ENCODE results near the gene LYG1. TPM values are rescaled to one million over a fixed set of nuclear protein-coding genes. Genes with fewer than 3 reads are reported as not detected.

Gene LYG1
- total and polyA plus RNA-seq, 2 of the 13 experiments (the other 11 are each of a cell fraction or from before 2014, with no cell fraction given), result 1.00 to 2.9 TPM

- TF ChIP-seq, protein P1, sequence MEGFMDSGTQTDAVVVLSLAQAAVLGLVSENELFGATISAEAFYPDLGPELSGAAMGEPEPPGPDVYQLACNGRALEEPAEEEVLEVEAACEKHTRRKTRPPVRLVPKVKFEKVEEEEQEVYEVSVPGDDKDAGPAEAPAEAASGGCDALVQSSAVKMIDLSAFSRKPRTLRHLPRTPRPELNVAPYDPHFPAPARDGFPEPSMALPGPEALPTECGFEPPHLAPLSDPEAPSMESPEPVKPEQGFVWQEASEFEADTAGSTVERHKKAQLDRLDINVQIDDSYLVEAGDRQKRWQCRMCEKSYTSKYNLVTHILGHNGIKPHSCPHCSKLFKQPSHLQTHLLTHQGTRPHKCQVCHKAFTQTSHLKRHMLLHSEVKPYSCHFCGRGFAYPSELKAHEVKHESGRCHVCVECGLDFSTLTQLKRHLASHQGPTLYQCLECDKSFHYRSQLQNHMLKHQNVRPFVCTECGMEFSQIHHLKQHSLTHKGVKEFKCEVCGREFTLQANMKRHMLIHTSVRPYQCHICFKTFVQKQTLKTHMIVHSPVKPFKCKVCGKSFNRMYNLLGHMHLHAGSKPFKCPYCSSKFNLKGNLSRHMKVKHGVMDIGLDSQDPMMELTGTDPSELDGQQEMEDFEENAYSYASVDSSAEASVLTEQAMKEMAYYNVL (CRISPR knock-in tag; IDR thresholded peaks at IDR 0.05; ENCODE audit: borderline replicate concordance), result peak; percentile 89
- TF ChIP-seq ZFP82 (CRISPR knock-in tag; IDR thresholded peaks at IDR 0.05; ENCODE audit: borderline replicate concordance) (no peak), ATF5 (CRISPR knock-in tag; IDR thresholded peaks at IDR 0.05; ENCODE audit: low read depth) (peak; percentile 97), NRL (CRISPR knock-in tag; IDR thresholded peaks at IDR 0.05; ENCODE audit: borderline replicate concordance) (peak; percentile 98), WIZ (CRISPR knock-in tag; IDR thresholded peaks at IDR 0.05) (no peak), PAF1 (CRISPR knock-in tag; IDR thresholded peaks at IDR 0.05) (no peak), ZNF484 (CRISPR knock-in tag; IDR thresholded peaks at IDR 0.05; ENCODE audit: borderline replicate concordance, low read depth) (no peak), PHF8 (CRISPR knock-in tag; IDR thresholded peaks at IDR 0.05) (peak; percentile 89), ZNF644 (CRISPR knock-in tag; IDR thresholded peaks at IDR 0.05; ENCODE audit: low read depth) (peak; percentile 51; the same call in 1 of the 2 replicates), TBX2 (CRISPR knock-in tag; IDR thresholded peaks at IDR 0.05; ENCODE audit: borderline replicate concordance) (peak; percentile 93), ZBTB4 (CRISPR knock-in tag; IDR thresholded peaks at IDR 0.05; ENCODE audit: borderline replicate concordance) (peak; percentile 95), ZNF776 (CRISPR knock-in tag; IDR thresholded peaks at IDR 0.05) (peak; percentile 81; the same call in 1 of the 2 replicates), MTF1 (CRISPR knock-in tag; IDR thresholded peaks at IDR 0.05) (peak; percentile 35; the same call in 1 of the 2 replicates), CAMTA2 (CRISPR knock-in tag; IDR thresholded peaks at IDR 0.05; ENCODE audit: borderline replicate concordance) (peak; percentile 41; the same call in 1 of the 2 replicates), ZNF317 (CRISPR knock-in tag; IDR thresholded peaks at IDR 0.05) (peak; percentile 87), ZBTB26 (CRISPR knock-in tag; IDR thresholded peaks at IDR 0.05; ENCODE audit: borderline replicate concordance) (peak; percentile 98), SRSF9 (IDR thresholded peaks at IDR 0.05; ENCODE audit: borderline replicate concordance, insufficient read depth, low read depth, low read length, poor library complexity, severe bottlenecking) (no peak), TRIM24 (CRISPR knock-in tag; IDR thresholded peaks at IDR 0.05) (0 out of 2 replicates have a peak, but pooled peaks have one; percentile 27)
- TF ChIP-seq, protein P2, sequence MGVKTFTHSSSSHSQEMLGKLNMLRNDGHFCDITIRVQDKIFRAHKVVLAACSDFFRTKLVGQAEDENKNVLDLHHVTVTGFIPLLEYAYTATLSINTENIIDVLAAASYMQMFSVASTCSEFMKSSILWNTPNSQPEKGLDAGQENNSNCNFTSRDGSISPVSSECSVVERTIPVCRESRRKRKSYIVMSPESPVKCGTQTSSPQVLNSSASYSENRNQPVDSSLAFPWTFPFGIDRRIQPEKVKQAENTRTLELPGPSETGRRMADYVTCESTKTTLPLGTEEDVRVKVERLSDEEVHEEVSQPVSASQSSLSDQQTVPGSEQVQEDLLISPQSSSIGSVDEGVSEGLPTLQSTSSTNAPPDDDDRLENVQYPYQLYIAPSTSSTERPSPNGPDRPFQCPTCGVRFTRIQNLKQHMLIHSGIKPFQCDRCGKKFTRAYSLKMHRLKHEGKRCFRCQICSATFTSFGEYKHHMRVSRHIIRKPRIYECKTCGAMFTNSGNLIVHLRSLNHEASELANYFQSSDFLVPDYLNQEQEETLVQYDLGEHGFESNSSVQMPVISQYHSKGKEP (CRISPR knock-in tag; IDR thresholded peaks at IDR 0.05), result no peak
Observed at GRCh38 chr2:99337113-99338028, 36.4 kb upstream of the LYG1 start, which contains the start of gene EIF5B (continued).
